Stimulated activated CD8-positive, alpha-beta memory T cell treated with anti-CD3 and anti-CD28 coated beads, Interleukin-12 subunit alpha, Interleukin-12 subunit beta, amount 100 ng/mL, for 24 hours (primary cell): ENCODE data around the gene CST4.
"Not testable (repeated sequence)": the region's sequence is repeated elsewhere in the genome, so short reads cannot be mapped to it uniquely, and the experiment has no call there.

Experiments used
- DNase-seq: peaks from one replicate; pipeline ENCODE4 v3.0.0-alpha.2; 2020; ENCODE audit errors: extremely low read depth

Gene CST4

GRCh38 chr20:23659989-23660837, 28.6 kb downstream of the CST4 start:
- no peak for DNase-seq

- DNase-seq = not testable (repeated sequence)
Measured at GRCh38 chr20:23659610-23659988, 29.2 kb downstream of the CST4 start.

- no peak for DNase-seq
Measured at GRCh38 chr20:23658989-23659609, 29.7 kb downstream of the CST4 start.

GRCh38 chr20:23658336-23658735, 30.5 kb downstream of the CST4 start:
- no peak for DNase-seq

GRCh38 chr20:23657202-23657601, 31.6 kb downstream of the CST4 start:
- no peak for DNase-seq

GRCh38 chr20:23656372-23656771, 32.5 kb downstream of the CST4 start:
- DNase-seq = no peak

- no peak for DNase-seq
Measured at GRCh38 chr20:23655491-23656211, 33.2 kb downstream of the CST4 start.

GRCh38 chr20:23654717-23655116, 34.1 kb downstream of the CST4 start:
- DNase-seq = no peak

GRCh38 chr20:23654000-23654399, 34.8 kb downstream of the CST4 start:
- no peak for DNase-seq

- DNase-seq = no peak
Measured at GRCh38 chr20:23653400-23653938, 35.4 kb downstream of the CST4 start.

- no peak for DNase-seq
Measured at GRCh38 chr20:23652926-23653325, 35.9 kb downstream of the CST4 start.

GRCh38 chr20:23652371-23652770, 36.5 kb downstream of the CST4 start:
- DNase-seq = no peak

- no peak for DNase-seq
Measured at GRCh38 chr20:23651117-23651516, 37.7 kb downstream of the CST4 start.

- no peak for DNase-seq
Measured at GRCh38 chr20:23649830-23650417, 38.9 kb downstream of the CST4 start.

- DNase-seq = no peak
Measured at GRCh38 chr20:23649242-23649641, 39.6 kb downstream of the CST4 start.

- DNase-seq = no peak
Measured at GRCh38 chr20:23647346-23647745, 41.5 kb downstream of the CST4 start.

- no peak for DNase-seq
Measured at GRCh38 chr20:23646106-23646873, 42.5 kb downstream of the CST4 start.

- no peak for DNase-seq
Measured at GRCh38 chr20:23645575-23645974, 43.3 kb downstream of the CST4 start.

GRCh38 chr20:23644164-23644563, 44.7 kb downstream of the CST4 start:
- DNase-seq = no peak

- DNase-seq = no peak
Measured at GRCh38 chr20:23643659-23644058, 45.2 kb downstream of the CST4 start.
